Neural cell (in vitro differentiated cells): ENCODE measurements around the gene CCL19.

ENCODE experiments used
- EP300 ChIP-seq: fragments of 450-650 bp; conservative IDR thresholded peaks from 2 replicates; pipeline ENCODE4 v1.6.1; 2014; ENCODE audit warnings: antibody characterized with exemption, mild to moderate bottlenecking, moderate library complexity; ENCODE audit not compliant: poor library complexity, severe bottlenecking
- POLR2AphosphoS5 ChIP-seq: IDR thresholded peaks from 2 replicates; pipeline ENCODE4 v1.6.1; 2012
- TF ChIP-seq, protein P1 (sequence below): fragments of 450-650 bp; IDR thresholded peaks from 2 replicates; pipeline ENCODE4 v1.5.1; 2014; ENCODE audit warnings: antibody characterized with exemption, mild to moderate bottlenecking, moderate library complexity; ENCODE audit not compliant: poor library complexity, severe bottlenecking
- TF ChIP-seq, protein P2 (sequence below): IDR thresholded peaks from 2 replicates; pipeline ENCODE4 v1.6.1; 2012; ENCODE audit warnings: borderline replicate concordance

DNA sequence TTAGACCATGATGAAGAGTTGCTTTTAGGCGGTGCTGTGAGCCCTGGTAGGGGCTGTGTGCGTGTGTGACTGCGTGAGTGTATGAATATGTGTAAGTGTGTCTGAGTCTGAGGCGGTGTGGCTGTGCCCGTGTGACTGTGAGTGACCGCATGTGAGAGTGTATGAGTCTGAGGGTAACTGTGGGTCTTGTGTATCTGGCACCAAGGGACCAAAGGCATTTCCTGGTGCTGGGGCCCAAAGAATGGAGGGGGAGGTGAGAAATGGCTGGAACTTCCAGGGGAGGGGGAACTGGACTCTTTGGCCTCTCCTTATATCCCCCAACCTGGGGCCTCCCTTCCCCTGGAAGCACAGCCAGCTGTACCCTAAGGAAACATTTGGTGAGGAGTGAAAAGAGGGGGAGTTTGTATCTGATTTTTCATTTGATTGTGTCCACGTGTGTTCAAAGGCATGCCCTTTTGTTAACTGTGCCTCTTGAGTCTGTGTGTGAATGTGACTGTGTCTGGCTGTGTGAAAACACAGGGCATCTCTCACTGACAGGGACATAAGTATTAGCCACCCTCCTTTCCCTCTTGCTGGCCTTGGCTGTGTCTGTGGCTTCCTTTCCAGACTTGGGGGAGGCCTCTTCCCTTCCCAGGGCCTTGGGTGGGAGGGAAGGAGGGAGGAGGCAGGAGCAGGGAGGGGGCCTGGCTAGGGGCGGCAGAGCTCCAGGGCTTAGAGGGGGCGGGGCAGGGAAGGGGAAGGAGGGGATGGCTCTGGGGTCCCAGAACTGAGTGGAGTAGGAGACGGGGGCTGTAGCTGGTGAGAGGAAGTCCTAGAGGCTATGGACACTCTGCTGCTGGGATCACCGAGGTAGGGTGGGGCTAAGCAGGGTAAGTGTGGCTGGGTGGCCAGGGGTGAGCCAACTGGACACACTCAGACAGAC is 37.7 kb downstream of the CCL19 start:
- TF ChIP-seq POLR2AphosphoS5 = no peak
- TF ChIP-seq, protein P1, sequence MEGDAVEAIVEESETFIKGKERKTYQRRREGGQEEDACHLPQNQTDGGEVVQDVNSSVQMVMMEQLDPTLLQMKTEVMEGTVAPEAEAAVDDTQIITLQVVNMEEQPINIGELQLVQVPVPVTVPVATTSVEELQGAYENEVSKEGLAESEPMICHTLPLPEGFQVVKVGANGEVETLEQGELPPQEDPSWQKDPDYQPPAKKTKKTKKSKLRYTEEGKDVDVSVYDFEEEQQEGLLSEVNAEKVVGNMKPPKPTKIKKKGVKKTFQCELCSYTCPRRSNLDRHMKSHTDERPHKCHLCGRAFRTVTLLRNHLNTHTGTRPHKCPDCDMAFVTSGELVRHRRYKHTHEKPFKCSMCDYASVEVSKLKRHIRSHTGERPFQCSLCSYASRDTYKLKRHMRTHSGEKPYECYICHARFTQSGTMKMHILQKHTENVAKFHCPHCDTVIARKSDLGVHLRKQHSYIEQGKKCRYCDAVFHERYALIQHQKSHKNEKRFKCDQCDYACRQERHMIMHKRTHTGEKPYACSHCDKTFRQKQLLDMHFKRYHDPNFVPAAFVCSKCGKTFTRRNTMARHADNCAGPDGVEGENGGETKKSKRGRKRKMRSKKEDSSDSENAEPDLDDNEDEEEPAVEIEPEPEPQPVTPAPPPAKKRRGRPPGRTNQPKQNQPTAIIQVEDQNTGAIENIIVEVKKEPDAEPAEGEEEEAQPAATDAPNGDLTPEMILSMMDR = no peak
- no peak for TF ChIP-seq EP300
- TF ChIP-seq, protein P2, sequence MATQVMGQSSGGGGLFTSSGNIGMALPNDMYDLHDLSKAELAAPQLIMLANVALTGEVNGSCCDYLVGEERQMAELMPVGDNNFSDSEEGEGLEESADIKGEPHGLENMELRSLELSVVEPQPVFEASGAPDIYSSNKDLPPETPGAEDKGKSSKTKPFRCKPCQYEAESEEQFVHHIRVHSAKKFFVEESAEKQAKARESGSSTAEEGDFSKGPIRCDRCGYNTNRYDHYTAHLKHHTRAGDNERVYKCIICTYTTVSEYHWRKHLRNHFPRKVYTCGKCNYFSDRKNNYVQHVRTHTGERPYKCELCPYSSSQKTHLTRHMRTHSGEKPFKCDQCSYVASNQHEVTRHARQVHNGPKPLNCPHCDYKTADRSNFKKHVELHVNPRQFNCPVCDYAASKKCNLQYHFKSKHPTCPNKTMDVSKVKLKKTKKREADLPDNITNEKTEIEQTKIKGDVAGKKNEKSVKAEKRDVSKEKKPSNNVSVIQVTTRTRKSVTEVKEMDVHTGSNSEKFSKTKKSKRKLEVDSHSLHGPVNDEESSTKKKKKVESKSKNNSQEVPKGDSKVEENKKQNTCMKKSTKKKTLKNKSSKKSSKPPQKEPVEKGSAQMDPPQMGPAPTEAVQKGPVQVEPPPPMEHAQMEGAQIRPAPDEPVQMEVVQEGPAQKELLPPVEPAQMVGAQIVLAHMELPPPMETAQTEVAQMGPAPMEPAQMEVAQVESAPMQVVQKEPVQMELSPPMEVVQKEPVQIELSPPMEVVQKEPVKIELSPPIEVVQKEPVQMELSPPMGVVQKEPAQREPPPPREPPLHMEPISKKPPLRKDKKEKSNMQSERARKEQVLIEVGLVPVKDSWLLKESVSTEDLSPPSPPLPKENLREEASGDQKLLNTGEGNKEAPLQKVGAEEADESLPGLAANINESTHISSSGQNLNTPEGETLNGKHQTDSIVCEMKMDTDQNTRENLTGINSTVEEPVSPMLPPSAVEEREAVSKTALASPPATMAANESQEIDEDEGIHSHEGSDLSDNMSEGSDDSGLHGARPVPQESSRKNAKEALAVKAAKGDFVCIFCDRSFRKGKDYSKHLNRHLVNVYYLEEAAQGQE = no peak
